ENCODE results near the gene BCLAF3.

- TF ChIP-seq CTCF (IDR thresholded peaks at IDR 0.05) (no peak), POLR2A (IDR thresholded peaks at IDR 0.05) (no peak)
Observed at GRCh38 chrX:19953145-19953544, 37.7 kb downstream of the BCLAF3 start.

Data from right lobe of liver (tissue), 4 donors.